Posterior vena cava (tissue), 2 donors: ENCODE measurements around the gene MAS1L. TPM values are rescaled to one million over a fixed set of nuclear protein-coding genes. Genes with fewer than 3 reads are reported as not detected.
"Not testable (repeated sequence)": the region's sequence is repeated elsewhere in the genome, so short reads cannot be mapped to it uniquely, and the experiment has no call there.

Source experiments
- DNase-seq: peaks from one replicate; pipeline ENCODE4 v3.0.0-alpha.2; 2020; ENCODE audit warnings: low spot score
- intact Hi-C, 2 donors: fragments of 100-400 bp; cut with DNase I; formaldehyde crosslinking; loops; one replicate each; pipeline versions ENCODE4 v1.14.1 to v1.14.2; 2022 to 2023
- total RNA-seq, 2 donors: library from RNA; stranded (reverse); fragmentation: NEBNext Ultra II Directional; extraction: Animal tissue kit (Norgen Biotek cat#: 25700); gene quantifications; one replicate each; pipeline ENCODE4 v1.2.1, GENCODE V29; 2021
- donor health status: DM: yes; HTN: yes; CAD: no.
- donor health status: DM: yes; HTN: yes; CAD: no.

MAS1L gene
- total RNA-seq, 2 donors from 2014 or later, result not detected

- no peak for DNase-seq
- intact Hi-C loops, result no loop called here
Observed at GRCh38 chr6:29439006-29439405, 48.8 kb downstream of the MAS1L start, which contains the start of gene OR10C1. TSS of gene OR10C1 (plus strand) at chr6:29439306. CDS start at chr6:29440016, 710 bp downstream.

GRCh38 chr6:29436730-29437129 lies 51.0 kb downstream of the MAS1L start:
- intact Hi-C loops, DNase-seq: not testable (repeated sequence)

Other genes with a start within 250 kb of the MAS1L start
- not detected for gene OR14J1, start 186.3 kb downstream of the MAS1L start, total RNA-seq
- gene OR5V1, start 119.1 kb downstream of the MAS1L start, total RNA-seq, result not detected
- gene OR12D3, start 112.7 kb downstream of the MAS1L start, total RNA-seq, result not detected
- not detected for gene OR12D2, start 92.3 kb downstream of the MAS1L start, total RNA-seq
- not detected for gene OR12D1, start 73.0 kb downstream of the MAS1L start, total RNA-seq
- gene OR10C1, start 48.6 kb downstream of the MAS1L start, total RNA-seq, result not detected
- gene OR11A1, start 30.9 kb downstream of the MAS1L start, total RNA-seq, result not detected
- gene OR2H1, start 30.8 kb downstream of the MAS1L start, total RNA-seq, result not detected
- gene UBD, start 71.8 kb upstream of the MAS1L start, total RNA-seq, result under 1 TPM in 1 of 2 donors, not detected in 1; 0.24 TPM
- gene OR2H2, start 97.2 kb upstream of the MAS1L start, total RNA-seq, result not detected
- 10 to 100 TPM; 48.4 to 53.0 TPM for gene GABBR1, start 145.2 kb upstream of the MAS1L start, total RNA-seq
- gene MOG, start 169.1 kb upstream of the MAS1L start, total RNA-seq, result under 1 TPM in 1 of 2 donors, not detected in 1; 0.69 TPM
- 1 to 10 TPM in 1 of 2 donors, under 1 TPM in 1; 0.24 to 6.5 TPM for gene ZFP57, start 193.2 kb upstream of the MAS1L start, total RNA-seq
- 10 to 100 TPM; 31.5 to 61.8 TPM for gene HLA-F, start 235.5 kb upstream of the MAS1L start, total RNA-seq